Right forelimb (tissue), 1 donor: Measurements from ENCODE around the gene XPR1.
A peak's percentile ranks its signal among the peaks of the same experiment; 100 is the strongest.

Source experiments
- DNase-seq: peaks from one replicate; pipeline ENCODE4 v3.0.0-alpha.2; 2018

XPR1 gene

DNA sequence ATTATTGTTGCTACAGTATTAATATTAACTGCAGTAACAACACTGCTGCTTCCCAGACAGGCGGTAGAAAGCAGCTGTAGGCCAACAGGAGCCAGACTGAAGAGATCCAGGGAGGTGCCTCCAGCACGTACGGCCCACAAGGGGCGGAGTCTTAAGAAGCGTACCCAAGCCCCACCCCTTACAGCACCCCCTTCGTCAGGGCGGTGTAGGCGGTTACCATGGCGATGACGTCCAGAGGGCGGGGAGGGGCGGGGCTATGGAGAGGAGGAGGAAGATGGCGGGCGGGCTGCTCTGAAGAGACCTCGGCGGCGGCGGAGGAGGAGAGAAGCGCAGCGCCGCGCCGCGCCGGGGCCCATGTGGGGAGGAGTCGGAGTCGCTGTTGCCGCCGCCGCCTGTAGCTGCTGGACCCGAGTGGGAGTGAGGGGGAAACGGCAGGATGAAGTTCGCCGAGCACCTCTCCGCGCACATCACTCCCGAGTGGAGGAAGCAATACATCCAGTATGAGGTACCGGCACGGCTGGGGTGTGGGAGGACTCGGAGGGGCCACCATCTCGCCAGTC is at the start of gene XPR1:
Gene XPR1 (plus strand): TSS at position 257 of the 560 bp plus-strand sequence. CDS start 180 bp downstream, at position 437.
- peak; percentile 99 for DNase-seq

DNA sequence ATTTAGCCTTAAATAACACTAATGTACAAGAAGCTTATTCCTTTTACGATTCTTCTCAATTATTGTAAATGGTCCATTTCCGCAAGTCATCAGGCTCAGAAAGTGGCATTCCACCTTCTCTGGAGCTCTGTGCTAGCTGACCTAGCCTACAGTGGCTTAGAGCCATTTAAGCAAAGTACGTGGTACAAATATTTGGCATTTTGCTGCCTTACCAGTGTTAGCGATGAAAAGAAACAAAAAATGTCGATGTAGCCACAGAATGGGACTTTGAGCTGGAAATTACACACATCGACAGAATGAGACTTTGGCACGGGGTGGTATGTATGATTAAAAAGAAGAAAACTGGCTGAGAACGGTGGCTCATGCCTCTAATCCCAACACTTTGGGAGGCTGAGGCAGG is 47.0 kb upstream of the XPR1 start:
- no peak for DNase-seq

DNA sequence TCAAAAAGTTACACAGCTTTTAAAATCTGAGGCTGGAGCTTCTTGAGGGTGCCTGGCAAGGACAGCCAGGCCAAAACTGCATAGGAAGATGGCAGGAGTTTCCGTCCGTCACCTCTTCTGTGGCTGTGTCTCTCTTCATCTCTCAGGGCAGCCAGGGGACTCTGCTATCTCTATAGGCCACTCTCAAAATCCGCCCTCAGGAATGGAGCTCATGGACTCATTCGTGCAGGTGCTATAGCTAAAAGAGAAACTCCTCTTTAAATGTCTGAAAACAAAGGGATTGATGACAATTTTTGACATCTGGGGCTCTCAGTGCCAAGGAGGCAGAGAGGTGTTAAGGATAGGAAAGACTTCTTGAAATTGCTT is 45.8 kb upstream of the XPR1 start:
- DNase-seq = no peak

DNA sequence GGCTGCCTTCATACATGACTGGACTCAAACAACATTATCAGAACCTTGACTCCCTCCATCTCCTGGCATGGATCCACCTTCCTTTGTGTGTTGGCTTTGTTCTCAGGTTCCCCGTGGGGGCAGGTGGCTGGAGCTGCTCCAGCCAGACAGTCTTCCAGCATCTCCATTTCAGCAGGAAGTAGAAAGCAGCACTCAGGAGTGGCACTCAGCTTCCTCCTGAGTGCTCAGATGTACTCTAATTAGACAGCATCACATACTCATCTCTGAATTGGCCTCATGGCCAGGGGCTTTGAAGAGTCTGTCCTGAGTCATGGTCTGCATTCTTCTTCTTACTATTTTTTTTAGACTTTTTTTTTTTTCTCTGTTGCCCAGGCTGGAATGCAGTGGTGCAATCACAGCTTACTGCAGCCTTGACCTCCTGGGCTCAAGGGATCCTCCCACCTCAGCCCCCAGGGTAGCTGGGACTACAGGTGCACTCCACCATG is 45.1 kb upstream of the XPR1 start:
- DNase-seq = no peak

DNA sequence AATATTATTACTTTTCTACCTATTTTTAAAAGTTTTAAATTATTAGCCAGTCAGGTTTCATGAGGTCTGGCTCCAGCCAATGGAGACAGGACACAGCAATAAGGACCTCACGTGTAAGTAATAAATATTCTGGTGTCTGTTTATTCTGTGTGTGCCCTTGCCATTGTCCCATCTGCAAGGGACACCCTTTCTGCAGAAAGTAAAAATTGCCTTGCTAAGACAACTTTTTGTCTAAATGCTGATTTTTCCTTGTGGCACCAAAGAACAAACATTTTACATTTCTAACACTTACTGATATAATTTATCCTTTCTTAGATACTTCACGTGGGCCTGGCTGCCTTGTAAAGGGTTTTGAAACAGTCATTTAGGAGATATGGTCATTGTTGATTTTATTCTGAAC is 43.7 kb upstream of the XPR1 start:
- DNase-seq = no peak

DNA sequence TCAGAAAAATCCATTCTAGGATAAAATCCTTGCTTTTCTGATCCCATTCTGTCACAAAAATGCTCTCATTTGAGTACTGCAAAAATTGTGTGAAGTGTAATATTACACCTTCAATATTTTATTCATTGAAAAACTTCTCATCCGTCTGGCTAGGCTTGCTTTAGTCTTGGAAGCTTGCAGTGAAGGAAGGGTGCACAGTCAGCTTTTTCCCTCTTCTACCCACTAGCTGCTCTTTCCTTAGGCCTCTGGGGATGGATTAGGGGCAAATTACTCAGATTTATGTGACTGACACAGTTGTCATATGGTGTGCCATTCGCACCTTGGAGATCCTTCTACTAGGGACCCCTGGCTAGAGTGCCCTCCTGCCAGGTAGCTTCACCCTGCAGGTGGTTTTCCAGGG is 40.9 kb upstream of the XPR1 start:
- DNase-seq = no peak

DNA sequence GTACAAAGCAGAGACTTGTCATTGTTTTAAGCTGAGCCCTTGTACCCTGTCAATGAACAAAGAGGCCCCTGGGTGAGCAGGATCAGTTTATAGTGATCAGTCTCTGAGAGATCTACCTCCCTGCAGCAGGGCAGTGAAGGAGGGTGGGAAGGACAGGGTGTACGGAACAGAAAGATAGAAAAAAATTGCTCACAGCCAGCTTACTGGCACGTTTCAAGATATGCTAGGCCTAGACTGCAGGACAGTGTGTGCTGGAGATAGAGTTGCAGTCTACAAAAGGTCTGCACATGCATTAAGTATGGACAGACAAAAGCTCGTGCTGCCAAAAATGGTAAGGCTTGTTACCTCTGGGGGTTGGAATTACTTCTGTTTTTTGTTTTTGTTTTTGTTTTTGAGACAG is 38.4 kb upstream of the XPR1 start:
- DNase-seq = no peak

DNA sequence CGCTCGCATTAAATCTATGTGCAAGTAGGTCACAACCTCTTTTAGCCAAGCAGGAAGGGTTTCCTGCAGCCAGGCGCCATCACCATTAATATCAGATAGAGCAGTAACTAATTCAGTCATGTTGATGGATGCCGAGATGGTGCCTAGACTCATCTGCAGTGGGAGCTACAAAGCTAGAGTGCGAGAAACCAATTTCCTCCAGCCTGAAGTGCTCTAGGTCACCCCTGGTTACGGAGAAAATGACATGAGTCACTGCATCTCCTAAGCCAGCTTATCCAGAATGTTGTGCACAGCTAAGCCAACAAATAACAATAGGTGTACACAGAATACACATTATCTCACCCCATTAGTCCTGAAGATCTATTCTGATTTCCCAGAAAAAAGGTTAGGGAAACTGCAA is 37.1 kb upstream of the XPR1 start:
- DNase-seq = no peak

DNA sequence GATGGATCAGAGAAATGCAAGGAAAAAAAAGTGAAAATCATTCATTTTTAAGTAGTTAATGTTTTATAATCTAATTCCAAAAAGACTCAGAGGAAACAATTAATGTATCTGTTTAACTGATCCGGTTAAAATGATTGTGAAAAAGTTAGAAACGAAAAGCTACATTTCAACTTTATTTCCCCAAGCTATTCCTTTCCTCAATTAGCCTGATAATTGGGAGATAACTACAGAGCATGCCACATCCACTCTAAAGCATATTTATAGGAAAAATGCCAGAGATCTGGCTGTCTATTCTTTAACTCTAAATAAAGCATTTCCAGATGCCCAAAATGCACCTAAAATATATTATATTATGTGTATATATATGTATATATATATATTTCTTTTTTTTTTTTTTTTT is 35.9 kb upstream of the XPR1 start:
- DNase-seq = no peak

DNA sequence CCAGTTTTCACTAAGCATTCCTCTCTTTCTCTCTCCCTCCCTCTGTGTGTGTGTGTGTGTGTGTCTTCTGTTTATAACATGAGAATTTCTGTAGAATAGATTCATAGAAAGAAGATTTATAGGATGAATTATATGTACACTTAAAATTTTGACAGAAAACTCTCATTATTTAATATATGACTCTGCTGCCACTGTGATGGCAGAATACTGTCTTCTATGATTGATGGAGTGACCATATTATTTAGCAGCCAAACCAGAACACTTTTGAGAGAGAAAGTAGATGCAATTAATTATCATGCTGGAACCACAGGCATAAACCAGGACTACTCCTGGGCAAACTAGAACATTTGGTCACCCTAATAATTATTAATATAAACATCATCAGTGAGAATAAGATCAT is 34.3 kb upstream of the XPR1 start:
- no peak for DNase-seq

DNA sequence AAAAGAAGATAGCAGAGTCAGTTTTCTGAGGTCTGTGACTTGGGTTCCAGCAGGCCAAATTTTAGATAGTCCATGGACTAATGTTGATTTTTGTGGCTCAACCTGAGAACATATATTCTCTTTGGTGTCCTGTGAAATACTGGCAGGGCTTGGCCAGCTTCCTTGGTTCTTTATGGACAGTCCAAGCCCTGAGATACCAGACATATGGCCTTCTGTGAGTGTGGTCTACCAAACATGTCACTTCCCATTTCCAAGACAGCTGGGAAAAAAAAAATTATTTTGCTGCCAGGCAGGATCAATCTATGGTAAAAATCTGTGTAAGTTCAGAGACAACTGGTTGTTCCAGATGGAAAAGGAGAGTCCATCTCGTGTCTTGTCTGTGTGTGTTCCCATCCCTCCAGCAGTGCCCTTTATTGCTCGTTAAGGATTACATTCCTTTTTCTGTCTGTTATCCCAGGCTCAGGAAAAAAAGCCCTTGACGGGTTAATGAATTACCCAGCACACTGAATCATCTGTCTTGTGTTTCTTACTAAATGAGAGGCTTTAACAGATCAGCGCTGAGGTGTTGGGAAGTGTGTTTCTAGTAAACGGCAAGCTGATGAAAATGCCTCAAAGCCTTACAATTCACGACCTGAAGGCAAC is 33.4 kb upstream of the XPR1 start:
- DNase-seq = no peak

DNA sequence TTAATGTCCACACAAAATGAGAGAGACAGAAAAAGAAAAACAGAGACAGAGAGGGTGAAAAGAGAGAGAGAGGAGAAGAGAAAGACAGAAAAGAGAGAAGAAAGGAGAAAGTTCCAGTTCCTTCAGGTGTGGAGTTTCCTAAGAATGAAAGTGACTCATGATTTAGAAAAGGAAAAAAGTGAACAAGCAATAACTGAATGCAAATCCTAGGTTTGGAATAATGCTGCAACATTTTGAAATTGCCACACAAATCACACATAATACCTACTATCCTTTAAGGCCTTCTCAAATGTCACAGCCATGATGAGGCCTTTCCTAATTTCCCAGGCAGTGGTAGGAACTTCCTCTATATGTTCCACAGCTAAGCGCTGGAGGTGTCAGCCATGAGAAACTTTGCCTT is 31.5 kb upstream of the XPR1 start:
- no peak for DNase-seq

DNA sequence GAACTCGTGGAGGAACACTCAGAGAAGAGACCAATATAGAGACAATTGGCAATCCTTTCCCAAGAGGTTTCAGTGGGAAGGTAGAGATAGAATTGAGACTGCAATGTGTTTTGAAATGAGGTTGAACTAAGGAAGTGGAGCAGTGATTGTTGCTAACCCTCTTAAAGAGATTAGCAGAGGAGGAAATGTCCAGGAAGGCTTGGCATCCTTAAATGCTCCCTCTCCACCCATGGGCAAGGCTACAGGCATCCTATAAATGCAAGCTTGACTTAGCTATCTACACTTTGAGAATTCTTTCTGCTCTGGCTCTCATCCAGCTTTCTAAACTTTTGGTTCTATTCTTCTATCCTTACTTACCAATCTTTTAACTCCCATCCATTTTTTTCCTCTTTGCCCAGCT is 30.3 kb upstream of the XPR1 start:
- no peak for DNase-seq

DNA sequence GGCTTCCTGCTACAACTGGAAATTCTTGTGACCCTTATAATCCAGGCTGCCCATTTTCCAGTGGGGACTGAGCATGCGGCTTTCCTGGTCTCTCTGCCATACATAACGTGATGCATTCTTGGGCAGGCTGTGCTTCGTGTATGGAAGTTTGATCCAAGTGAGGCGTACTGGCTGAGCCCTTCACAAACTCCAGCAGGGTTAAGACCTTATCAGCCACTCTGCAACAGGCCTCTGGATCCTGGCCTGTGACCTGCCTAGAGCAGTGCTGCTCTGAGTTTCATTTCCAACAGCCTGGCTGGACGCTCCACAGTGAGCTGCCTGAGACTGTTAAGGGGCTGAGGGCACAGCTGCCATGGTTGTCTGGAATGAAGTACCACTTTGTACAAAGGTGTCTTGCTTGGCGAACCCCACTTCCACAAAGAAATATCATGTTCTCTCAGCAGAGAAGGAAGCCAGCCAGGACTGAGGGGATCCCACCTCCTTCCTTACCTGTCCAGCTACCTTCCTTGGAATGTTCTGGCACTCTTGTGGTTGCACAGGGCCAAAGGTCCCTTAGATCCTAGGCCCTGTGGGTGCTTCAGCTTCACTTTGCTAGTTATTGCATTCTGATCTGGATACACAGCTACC is 28.5 kb upstream of the XPR1 start:
- no peak for DNase-seq

DNA sequence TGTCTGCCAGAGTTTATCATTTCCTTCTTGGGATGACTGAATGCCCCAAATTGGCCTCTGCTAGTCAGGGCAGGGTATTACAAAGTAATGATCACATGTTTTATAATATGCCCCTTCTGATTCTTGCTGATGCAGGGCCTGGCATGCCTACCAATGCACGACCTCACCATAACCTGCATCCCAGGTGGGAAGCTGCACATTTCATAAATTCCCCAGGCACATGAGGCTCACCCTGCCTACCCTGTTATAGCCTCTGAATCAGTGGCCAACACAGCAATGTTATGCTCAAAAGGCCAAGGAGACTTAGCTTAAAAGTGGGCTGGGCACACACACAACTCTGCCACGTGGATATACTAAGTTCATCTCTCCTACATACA is 28.0 kb upstream of the XPR1 start:
- DNase-seq = no peak

DNA sequence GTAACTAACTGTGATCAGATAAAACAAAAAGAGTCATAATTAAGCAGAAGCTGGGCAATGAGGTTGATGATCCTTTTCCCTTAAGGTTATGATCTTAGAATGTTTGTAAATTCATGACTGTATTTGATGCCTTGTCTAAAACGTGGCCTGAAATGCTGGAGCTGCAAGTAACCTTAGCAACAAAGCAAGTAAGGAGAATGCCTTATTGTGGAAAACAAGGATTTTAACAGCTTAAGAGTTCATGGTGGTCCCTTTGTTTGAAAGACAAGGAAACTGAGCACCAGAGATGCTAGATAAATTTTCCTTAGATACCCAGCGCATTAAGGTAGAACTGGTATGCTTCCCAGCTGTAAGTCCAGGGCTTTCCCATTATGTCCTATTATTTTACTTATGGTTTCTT is 25.7 kb upstream of the XPR1 start:
- no peak for DNase-seq

DNA sequence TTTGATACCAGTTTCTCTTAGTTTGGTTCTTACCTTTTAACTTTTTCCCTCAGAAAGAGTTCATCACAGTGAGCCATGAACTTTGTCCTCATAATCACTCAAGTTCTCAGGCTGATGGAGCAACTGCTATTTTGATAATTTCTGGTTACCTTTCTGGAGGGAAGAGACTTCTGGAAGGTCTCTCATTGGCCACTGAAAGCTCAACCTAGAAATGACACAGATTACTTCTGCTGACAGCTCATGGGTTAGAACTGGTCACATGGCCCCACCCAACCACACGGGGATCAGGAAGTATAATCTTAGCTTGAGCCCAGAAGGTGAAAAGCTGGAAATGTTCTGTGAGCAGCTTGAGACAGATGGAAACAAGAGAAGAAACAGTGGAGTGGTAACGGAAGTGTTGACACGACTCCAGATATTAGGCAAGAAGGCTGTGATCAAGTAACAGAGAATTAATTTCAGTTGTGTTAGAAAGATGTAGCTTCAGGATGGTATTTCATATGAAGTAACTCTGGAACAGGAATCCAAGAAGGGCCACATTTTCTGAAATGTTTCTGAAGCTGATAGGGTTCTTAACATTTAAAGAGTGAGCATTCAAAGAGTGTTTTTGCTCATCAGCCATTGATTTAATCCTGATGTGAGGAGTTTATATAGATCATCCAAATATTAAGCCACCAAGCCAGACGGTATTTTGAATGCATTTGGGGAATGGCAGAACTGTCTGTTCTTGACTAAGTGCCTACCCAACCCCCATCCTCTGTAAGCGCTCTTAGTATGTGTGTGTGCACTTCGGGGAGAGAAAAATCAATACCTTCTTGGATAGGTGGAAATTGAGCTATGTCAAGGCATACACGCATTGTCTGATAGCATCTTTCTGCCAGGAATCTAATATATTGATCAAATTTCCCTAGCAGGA is 21.9 kb upstream of the XPR1 start:
- no peak for DNase-seq

DNA sequence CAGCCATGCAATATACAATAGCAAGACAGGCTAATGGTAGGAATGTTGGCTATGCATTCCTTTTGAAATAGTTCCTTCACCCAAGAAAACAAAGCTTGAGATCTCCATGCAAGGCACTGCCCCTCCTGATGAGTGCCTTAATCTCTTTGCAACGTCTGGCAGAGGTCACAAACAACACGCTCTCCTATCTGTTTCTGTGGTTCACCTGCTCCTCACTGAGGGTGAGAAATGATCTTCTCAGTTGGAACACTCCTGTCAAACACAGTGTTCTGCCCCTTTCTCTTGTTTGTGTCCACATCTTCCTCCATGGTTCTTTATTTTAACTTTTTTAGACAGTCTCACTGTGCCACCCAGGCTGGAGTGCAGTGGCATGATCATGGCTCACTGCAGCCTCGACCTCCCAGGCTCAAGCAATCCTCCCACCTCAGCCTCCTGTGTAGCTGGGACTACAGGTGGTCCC is 21.2 kb upstream of the XPR1 start:
- no peak for DNase-seq

DNA sequence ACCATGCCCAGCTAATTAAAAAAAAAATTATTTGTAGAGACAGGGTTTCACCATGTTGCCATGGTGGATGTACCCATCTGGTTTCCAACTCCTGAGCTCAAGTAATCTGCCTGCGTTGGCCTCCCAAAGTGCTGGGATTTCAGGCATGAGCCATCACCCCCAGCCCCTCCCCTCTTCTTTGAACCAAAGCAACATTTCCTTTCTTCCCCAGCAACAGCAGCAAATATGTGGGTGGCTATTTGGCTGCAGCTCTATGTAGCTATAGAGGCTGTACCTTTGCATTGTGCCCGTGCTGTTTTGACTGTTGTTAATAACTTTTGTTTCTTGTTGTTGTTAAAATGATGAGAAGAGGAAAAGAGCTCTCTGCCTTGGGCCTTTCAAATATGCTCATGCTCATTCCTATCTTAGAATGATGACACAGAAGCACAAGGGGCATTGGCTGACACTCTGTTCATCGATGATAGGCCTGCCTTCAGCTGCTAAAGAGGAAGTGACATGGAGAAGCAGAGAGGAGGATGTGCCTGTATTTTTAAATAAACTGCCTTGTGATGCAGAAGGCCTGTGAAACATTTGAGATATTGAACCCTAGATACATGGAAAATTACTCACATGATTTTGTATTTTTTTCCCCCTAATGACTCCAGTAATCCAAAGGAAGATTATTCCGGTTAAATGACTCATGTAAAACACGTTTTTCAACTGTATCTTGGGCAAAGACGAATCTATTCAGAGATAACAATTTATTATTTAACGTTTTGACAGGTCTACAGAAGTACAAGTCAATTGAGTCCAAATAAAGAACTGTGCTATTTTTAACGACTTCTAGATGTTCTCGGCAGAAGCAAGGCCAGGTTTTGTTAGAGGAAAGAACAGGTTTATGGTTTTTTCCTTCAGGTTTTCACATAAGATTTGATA is 20.5 kb upstream of the XPR1 start:
- DNase-seq = no peak

DNA sequence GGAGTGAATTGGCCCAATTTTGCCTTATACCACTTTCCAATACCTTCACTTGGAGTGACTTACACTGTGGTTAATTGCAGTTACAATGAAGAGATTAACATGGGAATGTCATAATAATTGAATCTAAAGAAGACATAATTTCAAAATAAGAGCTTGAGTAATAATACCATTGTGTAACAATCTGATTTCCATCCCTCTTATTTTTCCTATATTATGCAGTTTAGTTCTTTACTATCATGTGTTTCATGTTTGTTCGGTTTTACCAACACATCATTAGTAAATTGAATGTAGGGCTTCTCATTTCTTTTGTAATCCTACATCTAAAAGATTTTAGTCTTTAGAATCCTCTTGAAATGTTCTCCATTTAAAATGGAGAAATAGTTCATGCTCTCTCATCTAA is 19.2 kb upstream of the XPR1 start:
- no peak for DNase-seq

DNA sequence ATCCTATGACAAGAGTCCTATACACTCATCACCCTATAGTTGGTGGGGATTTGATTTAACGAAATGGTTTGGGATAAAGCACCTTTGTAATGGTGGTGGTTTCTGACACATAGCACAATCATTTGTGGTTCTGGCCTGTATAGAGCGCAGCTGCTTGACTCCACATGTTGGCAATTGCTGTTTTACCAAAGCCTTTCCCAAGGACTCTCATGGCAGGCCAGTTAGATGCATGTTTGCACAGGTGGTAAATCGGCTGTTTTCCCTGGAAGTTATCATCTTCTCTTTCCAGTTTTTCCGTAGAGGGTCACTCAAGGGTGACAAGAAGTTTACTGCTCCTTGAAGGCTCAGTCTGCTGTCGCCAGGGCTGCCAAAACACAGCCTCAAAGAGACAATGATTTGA is 17.1 kb upstream of the XPR1 start:
- DNase-seq = no peak

DNA sequence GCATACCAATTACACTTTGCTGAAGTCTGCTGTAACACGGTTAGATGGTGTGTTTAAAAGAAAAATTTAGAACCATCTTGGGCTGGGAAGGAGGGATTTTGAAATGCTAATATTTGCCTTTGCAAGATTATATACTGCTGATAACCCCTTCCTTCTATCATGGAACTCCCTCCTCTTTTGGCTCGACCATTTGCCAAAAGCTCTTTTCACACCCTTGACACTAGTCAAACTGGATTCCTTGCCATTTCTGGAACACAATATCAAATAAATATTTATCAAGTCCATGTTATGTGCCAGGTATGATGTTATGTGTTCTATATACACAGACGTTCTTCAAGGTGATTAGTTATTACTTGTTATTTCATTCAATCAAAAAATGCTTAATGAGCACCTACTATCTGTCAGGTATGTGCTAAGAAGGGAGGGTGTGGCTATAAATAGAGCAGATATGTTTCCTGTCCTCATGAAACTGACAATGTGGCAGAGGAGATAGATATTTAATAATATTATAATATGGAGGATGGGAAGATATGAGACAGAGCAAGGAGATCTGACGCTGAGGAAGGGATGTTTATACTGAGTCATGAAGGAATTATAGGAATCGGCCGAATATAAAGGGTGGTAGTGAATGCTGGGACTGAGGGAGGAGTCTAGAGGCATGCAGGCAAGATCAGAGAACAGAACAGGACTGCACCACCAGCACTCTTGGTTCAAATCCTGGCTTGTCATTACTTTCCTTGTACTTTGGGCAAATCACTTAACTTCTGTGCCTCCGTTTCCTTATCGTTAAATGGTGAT is 16.1 kb upstream of the XPR1 start:
- DNase-seq = no peak
